ENCODE data around the gene IL1RAPL2.

- TF ChIP-seq CTCF (IDR thresholded peaks at IDR 0.05) (no peak), POLR2A (IDR thresholded peaks at IDR 0.05) (no peak)
Observed at GRCh38 chrX:104684077-104684476, 118.1 kb downstream of the IL1RAPL2 start.

Measured in thyroid gland (tissue), 4 donors.